ENCODE results near the gene DISC1.
"Not testable (repeated sequence)": the region's sequence is repeated elsewhere in the genome, so short reads cannot be mapped to it uniquely, and the experiment has no call there.

DISC1 gene

DNA sequence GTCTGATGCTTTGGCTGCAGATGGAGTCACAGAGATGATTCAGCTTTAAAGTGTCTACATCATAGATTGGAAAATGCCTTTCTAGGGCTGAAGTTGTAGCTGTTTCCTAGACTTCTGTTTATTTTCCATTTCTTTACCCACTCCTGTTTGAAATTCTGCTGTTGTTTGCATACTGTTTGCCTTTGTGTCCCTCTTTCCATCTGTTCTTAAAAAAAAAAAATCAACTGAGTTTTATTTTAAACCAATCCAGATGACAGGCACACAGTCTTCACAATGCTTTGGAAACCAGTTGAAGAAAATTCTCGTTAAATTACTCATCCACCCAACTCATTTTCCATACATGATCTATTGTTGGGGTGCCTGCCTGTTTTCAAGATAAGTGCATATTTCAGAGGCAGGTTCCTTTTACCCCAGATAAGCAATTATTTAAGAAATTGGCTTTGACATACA is 245.9 kb downstream of the DISC1 start:
- DNase-seq (ENCODE audit: low read depth in 3 of 3, low spot score in 1 of 3), result no peak

GRCh38 chr1:231878737-231879136 is 252.1 kb downstream of the DISC1 start:
- no peak for DNase-seq (ENCODE audit: low read depth in 3 of 3, low spot score in 1 of 3)

DNA sequence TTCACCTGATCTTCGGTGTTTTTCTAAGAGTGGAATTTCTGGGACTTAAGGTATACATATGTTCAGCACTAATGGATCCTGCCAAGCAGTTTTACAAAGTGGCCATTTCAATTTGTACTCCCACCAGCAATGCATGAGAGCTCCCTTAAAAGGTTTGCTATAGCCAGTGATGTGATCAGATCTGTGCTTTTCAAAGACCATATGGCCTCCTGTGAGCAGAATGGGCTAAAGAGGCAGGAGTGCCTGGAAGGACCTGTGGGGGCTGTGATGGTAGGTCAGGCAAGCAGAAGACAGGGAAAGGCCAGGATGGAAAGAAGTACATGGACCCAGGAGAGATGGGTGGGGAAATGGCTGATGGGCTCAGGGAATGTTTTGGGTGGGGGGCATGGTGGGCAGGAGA is 252.7 kb downstream of the DISC1 start:
- no peak for DNase-seq (ENCODE audit: low read depth in 3 of 3, low spot score in 1 of 3)

- no peak for DNase-seq (ENCODE audit: low read depth in 3 of 3, low spot score in 1 of 3)
Observed at GRCh38 chr1:231882333-231882732, 255.7 kb downstream of the DISC1 start.

DNA sequence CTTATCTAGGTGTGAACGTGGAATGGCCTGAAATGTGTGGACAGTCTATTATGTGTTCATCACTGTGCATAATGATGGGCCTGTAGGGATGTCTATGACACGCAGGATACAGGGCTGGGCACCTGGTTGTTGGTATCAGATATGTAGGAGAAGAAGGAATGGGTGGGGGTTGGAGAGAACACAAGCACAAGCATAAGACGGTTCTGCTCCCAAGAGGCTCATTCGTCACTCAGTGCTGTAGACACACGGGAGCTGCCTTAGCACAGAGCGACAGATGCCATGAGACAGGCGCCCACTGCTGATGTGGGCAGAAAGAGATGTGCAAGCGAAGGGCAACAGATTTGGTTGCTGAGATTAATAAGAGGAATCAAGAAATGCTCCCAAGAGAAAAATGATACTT is 256.2 kb downstream of the DISC1 start:
- no peak for DNase-seq (ENCODE audit: low read depth in 3 of 3, low spot score in 1 of 3)

- DNase-seq (ENCODE audit: low read depth in 3 of 3, low spot score in 1 of 3), result no peak
Observed at GRCh38 chr1:231883382-231883781, 256.8 kb downstream of the DISC1 start.

- DNase-seq (ENCODE audit: low read depth in 3 of 3, low spot score in 1 of 3), result no peak
Observed at GRCh38 chr1:231885209-231885854, 258.7 kb downstream of the DISC1 start.

DNA sequence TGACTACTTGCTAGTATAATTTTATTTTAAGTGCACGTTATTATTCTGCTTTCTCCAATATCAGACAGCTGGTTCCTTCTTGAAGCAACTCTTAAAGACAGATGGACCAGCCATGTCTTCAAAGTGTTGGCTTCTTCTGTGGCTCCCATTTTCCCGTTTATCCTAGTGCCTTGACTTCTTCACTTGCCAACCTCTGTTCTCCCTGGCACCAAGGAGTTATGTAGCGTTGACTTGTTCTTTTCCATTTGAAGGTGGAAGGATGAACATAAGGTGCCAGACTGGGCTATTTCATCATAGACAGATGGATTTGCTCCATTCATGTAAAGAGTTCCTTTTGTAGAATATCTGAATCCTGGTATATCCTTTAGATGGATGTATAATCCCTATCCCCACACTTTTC is 260.6 kb downstream of the DISC1 start:
- DNase-seq (ENCODE audit: low read depth in 3 of 3, low spot score in 1 of 3), result no peak

DNA sequence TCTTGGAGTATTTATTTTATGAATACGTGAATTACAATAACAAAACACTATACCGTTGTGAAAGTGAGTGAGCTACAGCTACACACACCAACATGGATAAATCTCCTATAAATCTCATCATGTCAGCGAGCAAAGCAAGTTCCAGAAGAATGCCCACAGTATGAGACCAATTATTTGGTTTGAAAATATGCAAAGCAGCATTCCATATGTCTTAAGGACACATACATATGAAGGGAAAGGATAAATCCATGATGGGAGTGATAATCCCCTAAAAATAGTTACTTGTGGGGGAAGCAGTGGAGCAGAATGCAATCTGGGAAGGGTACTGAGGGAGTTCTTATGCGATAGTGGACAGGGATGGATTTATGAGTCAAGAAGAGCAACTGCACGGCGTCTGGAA is 261.3 kb downstream of the DISC1 start:
- no peak for DNase-seq (ENCODE audit: low read depth in 3 of 3, low spot score in 1 of 3)

DNA sequence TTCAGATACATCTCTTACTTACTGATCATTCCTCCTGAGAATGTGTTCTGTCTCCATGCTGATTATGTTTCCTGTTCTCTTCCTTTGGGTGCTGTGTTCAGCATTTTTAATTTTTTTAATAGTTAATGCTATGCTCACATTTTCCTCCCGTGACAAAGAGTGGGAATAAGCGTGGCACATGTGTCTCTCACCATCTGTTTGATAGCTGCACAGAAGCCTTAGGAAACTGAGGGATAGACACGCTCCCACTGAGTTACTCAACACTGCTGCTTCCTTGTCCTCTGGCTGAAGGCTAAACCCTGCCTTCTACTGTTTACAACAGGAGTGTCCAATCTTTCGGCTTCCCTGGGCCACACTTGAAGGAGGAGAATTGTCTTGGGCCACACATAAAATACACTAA is 264.2 kb downstream of the DISC1 start:
- no peak for DNase-seq (ENCODE audit: low read depth in 3 of 3, low spot score in 1 of 3)

DNA sequence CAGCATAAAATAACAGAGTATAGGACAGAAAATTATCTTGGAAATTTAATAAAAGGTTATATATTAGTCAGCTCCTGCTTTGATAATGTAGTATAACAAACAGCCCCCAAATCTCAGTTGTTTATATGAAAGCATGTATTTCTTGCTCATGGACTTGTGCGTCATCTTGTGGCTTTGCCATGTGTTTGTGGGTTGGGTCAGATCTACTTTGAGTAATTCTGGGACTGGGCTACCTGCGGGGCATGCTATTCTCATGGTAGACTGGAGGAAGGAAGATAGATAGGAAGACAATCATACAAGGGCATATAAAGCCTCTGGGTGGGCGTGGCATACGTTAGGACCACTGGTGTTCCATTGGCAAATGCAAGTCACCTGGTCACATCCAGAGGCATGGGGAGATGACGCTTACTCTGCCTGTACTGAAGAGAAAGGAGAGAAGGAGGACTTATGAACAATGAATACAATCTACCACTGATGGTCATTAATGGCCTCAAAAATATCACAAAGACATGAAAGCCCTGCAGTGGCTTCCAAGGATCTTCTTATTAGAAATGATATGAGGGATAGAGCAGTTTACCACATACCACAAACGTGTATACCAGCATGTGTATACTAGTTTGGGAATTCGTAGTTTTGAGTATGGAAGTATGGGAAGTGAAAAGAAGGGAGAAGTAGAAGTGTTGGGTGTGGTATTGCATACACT is 267.0 kb downstream of the DISC1 start:
- no peak for DNase-seq (ENCODE audit: low read depth in 3 of 3, low spot score in 1 of 3)

DNA sequence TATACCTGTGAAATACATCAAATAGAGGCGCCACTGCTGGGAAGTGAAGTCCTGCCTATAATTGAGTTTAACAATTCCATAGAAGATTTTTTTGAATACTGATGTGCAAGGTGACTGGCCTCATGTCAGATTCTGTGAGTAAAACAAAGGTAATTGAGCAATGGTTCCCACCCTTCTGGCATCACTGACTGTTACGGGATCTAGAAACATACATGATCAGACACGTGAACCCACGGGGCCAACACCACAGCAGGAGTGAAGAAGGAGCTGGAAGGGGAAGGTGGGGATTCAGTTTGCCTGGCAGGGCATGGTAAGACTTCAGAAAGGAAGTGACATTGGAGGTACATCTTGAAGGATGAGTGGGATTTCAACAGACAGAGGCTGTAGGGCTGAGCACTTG is 270.2 kb downstream of the DISC1 start:
- DNase-seq (ENCODE audit: low read depth in 3 of 3, low spot score in 1 of 3), result no peak

GRCh38 chr1:231899046-231899445 is 272.5 kb downstream of the DISC1 start:
- DNase-seq (ENCODE audit: low read depth in 3 of 3, low spot score in 1 of 3), result no peak

GRCh38 chr1:231899713-231900435 is 273.3 kb downstream of the DISC1 start:
- DNase-seq (ENCODE audit: low read depth in 3 of 3, low spot score in 1 of 3), result no peak

DNA sequence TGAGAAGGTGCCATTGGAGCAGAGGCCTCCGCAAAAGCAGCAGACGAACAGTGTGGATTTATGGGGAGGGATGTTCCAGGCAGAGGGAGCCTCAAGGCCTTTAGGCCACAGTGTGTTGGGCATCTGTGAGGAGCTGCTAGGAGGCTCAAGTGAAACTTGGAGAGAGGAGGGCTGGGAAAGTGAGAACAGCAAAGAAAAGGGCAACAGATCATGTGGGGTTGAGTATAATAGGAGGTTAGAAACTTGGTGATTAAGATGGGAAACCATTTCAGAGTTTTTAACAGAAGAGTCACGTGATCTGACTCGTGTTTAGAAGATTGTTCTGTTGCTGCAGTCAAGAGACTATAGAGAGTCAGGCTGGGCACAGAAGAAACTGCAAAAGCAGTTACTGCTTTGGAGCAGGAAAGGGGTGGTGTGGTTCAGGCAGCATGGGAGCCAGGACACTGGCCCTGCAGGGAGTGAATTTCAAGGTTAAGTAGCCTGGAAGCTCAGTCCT is 277.0 kb downstream of the DISC1 start:
- DNase-seq (ENCODE audit: low read depth in 3 of 3, low spot score in 1 of 3), result no peak

DNA sequence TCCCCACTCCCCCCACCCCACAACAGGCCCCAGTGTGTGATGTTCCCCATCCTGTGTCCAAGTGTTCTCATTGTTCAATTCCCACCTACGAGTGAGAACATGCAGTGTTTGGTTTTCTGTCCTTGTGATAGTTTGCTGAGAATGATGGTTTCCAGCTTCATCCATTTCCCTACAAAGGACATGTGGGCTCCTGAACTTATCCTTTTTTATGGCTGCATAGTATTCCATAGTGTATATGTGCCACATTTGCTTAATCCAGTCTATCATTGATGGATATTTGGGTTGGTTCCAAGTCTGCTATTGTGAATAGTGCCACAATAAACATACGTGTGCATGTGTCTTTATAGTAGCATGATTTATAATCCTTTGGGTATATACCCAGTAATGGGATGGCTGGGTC is 280.7 kb downstream of the DISC1 start:
- not testable (repeated sequence) for DNase-seq (ENCODE audit: low read depth in 3 of 3, low spot score in 1 of 3)

DNA sequence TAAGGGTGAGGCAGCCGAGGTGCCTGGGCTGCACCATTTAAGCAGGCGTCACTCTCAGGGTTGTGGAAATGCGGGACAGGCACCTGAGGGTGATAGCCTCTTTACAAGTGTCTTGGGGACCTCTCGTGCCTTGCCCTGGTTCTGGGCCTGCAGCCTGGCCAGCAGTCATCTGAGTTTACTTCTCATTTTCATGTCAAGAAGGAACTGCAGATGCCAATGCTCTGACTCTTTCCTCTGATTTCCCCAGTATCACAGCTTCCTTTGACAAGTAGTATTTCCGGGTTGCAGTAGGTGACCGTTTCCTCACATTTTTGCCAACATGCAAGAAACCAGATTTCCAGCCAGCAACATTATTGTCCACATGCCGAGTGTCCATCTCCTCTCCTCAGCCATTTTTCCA is 286.9 kb downstream of the DISC1 start:
- DNase-seq (ENCODE audit: low read depth in 3 of 3, low spot score in 1 of 3), result no peak

GRCh38 chr1:231918239-231919015 is 291.8 kb downstream of the DISC1 start:
- DNase-seq (ENCODE audit: low read depth in 3 of 3, low spot score in 1 of 3), result no peak

DNA sequence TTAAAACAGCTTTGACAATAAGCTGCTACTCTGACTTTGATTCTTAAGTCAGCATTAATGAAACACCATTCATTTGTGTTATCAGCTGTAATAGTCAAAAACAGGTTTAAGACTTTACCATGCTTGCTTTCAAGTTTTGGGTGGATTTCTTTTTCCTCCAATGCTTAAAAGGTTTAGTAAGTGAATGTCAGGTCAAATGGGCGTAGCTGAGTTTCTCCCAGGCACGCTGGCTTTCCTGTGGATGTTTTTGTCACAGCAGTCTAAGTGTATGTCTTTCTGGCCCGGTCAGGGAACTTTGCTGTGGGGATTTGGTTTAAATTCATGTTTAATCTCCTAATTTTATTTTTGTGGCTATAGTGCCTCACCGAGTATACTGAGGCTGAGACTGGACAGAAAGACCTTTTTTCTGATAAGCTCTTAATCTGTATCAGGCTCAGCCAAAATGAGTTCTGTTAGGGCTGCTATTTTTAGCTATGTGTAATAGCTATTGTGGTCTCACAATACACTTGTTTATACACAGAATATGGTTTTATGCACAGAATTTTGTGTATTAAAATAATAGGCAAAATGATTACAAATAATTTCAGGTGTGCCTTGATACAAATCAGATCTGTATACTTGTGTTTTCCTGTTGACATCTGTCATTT is 292.8 kb downstream of the DISC1 start:
- DNase-seq (ENCODE audit: low read depth in 3 of 3, low spot score in 1 of 3), result no peak

- DNase-seq (ENCODE audit: low read depth in 3 of 3, low spot score in 1 of 3), result no peak
Observed at GRCh38 chr1:231919886-231920285, 293.3 kb downstream of the DISC1 start.
